CD4-positive, alpha-beta T cell treated with Interleukin-4 for 4 hours (primary cell): ENCODE data around the gene GPRC5C.
A peak's percentile ranks its signal among the peaks of the same experiment; 100 is the strongest.
"Not testable (repeated sequence)": the region's sequence is repeated elsewhere in the genome, so short reads cannot be mapped to it uniquely, and the experiment has no call there.

Experiments used
- DNase-seq: peaks from one replicate; pipeline ENCODE4 v3.0.0-alpha.2; 2020

Gene GPRC5C

GRCh38 chr17:74475189-74475588 lies 43.3 kb downstream of the GPRC5C start:
- DNase-seq = no peak

GRCh38 chr17:74477411-74477810 lies 45.5 kb downstream of the GPRC5C start:
- DNase-seq = no peak

GRCh38 chr17:74478420-74479100 lies 46.7 kb downstream of the GPRC5C start:
- peak; percentile 38 for DNase-seq

- no peak for DNase-seq
Measured at GRCh38 chr17:74480290-74480689, 48.4 kb downstream of the GPRC5C start.

GRCh38 chr17:74481621-74482020 lies 49.7 kb downstream of the GPRC5C start:
- DNase-seq = no peak

GRCh38 chr17:74484066-74484465 lies 52.2 kb downstream of the GPRC5C start:
- no peak for DNase-seq

GRCh38 chr17:74485022-74485743 lies 53.3 kb downstream of the GPRC5C start:
- no peak for DNase-seq

- DNase-seq = no peak
Measured at GRCh38 chr17:74485841-74486240, 54.0 kb downstream of the GPRC5C start.

- DNase-seq = not testable (repeated sequence)
Measured at GRCh38 chr17:74488276-74488675, 56.4 kb downstream of the GPRC5C start.

- no peak for DNase-seq
Measured at GRCh38 chr17:74490716-74491115, 58.8 kb downstream of the GPRC5C start.

- DNase-seq = peak; percentile 50
Measured at GRCh38 chr17:74491626-74492025, 59.7 kb downstream of the GPRC5C start.

GRCh38 chr17:74493331-74493833 lies 61.5 kb downstream of the GPRC5C start:
- DNase-seq = peak; percentile 71
